ENCODE data around the gene KIF5A. TPM values are rescaled to one million over a fixed set of nuclear protein-coding genes. Genes with fewer than 3 reads are reported as not detected.

The KIF5A gene
- total and polyA plus RNA-seq, 2 of the 13 experiments (the other 11 are each of a cell fraction or from before 2014, with no cell fraction given), result 1.6 to 11.9 TPM

- no peak for TF ChIP-seq NONO (IDR thresholded peaks at IDR 0.05)
- TF ChIP-seq NONO (CRISPR knock-in tag; conservative IDR thresholded peaks at IDR 0.05), result 0 out of 2 replicates have a peak, but pooled peaks have one; percentile 29
- TF ChIP-seq PATZ1 (CRISPR knock-in tag; IDR thresholded peaks at IDR 0.05), result 0 out of 2 replicates have a peak, but pooled peaks have one; percentile 12
- TF ChIP-seq RFXAP (CRISPR knock-in tag; IDR thresholded peaks at IDR 0.05; ENCODE audit: borderline replicate concordance), result peak; percentile 36; the same call in 1 of the 2 replicates
- no peak for TF ChIP-seq FOXO1 (CRISPR knock-in tag; IDR thresholded peaks at IDR 0.05)
- TF ChIP-seq ETS1 (CRISPR knock-in tag; IDR thresholded peaks at IDR 0.05), result no peak
- 0 out of 2 replicates have a peak, but pooled peaks have one; percentile 69 for TF ChIP-seq SRY (CRISPR knock-in tag; IDR thresholded peaks at IDR 0.05)
- peak; percentile 80 for TF ChIP-seq ZNF350 (CRISPR knock-in tag; IDR thresholded peaks at IDR 0.05; ENCODE audit: borderline replicate concordance, low read depth)
- TF ChIP-seq, protein P1, sequence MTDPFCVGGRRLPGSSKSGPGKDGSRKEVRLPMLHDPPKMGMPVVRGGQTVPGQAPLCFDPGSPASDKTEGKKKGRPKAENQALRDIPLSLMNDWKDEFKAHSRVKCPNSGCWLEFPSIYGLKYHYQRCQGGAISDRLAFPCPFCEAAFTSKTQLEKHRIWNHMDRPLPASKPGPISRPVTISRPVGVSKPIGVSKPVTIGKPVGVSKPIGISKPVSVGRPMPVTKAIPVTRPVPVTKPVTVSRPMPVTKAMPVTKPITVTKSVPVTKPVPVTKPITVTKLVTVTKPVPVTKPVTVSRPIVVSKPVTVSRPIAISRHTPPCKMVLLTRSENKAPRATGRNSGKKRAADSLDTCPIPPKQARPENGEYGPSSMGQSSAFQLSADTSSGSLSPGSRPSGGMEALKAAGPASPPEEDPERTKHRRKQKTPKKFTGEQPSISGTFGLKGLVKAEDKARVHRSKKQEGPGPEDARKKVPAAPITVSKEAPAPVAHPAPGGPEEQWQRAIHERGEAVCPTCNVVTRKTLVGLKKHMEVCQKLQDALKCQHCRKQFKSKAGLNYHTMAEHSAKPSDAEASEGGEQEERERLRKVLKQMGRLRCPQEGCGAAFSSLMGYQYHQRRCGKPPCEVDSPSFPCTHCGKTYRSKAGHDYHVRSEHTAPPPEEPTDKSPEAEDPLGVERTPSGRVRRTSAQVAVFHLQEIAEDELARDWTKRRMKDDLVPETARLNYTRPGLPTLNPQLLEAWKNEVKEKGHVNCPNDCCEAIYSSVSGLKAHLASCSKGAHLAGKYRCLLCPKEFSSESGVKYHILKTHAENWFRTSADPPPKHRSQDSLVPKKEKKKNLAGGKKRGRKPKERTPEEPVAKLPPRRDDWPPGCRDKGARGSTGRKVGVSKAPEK (CRISPR knock-in tag; IDR thresholded peaks at IDR 0.05; ENCODE audit: borderline replicate concordance), result peak; percentile 53; the same call in 1 of the 2 replicates
- 0 out of 2 replicates have a peak, but pooled peaks have one; percentile 36 for TF ChIP-seq ZNF501 (CRISPR knock-in tag; IDR thresholded peaks at IDR 0.05)
- peak; percentile 49 for TF ChIP-seq HNRNPLL (IDR thresholded peaks at IDR 0.05; ENCODE audit: low read depth, low read length, poor library complexity, severe bottlenecking)
- no peak for TF ChIP-seq GABPA (IDR thresholded peaks at IDR 0.05; ENCODE audit: low read depth, low read length)
- TF ChIP-seq GABPA (CRISPR knock-in tag; IDR thresholded peaks at IDR 0.05; ENCODE audit: low read depth), result no peak
- no peak for TF ChIP-seq NFYC (CRISPR knock-in tag; IDR thresholded peaks at IDR 0.05)
- peak; percentile 19; the same call in 1 of the 2 replicates for TF ChIP-seq ZNF768 (CRISPR knock-in tag; IDR thresholded peaks at IDR 0.05)
- TF ChIP-seq, protein P2, sequence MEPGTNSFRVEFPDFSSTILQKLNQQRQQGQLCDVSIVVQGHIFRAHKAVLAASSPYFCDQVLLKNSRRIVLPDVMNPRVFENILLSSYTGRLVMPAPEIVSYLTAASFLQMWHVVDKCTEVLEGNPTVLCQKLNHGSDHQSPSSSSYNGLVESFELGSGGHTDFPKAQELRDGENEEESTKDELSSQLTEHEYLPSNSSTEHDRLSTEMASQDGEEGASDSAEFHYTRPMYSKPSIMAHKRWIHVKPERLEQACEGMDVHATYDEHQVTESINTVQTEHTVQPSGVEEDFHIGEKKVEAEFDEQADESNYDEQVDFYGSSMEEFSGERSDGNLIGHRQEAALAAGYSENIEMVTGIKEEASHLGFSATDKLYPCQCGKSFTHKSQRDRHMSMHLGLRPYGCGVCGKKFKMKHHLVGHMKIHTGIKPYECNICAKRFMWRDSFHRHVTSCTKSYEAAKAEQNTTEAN (CRISPR knock-in tag; conservative IDR thresholded peaks at IDR 0.05), result 0 out of 2 replicates have a peak, but pooled peaks have one; percentile 18
- peak; percentile 78 for TF ChIP-seq ZNF687 (CRISPR knock-in tag; IDR thresholded peaks at IDR 0.05)
These were observed 71.9 kb downstream of the KIF5A start (continued) for GRCh38 chr12:57621497-57622292.
